Heart left ventricle (tissue), 13 donors: ENCODE measurements around the gene SLIT3.

Experiments used
- POLR2A ChIP-seq, 2 donors: fragments of 450-650 bp; IDR thresholded peaks; one replicate each; pipeline ENCODE4 v1.6.1; 2017; ENCODE audit warnings: antibody characterized with exemption in 2 of 2, mild to moderate bottlenecking in 2 of 2, moderate library complexity in 2 of 2
- TF ChIP-seq, protein P1 (sequence below), 12 donors: fragments of 200-600 bp; sonication (generic) in 4 of 12; IDR thresholded peaks; one replicate each; pipeline versions ENCODE4 v1.5.0 to v1.8.0; 2018 to 2022; ENCODE audit warnings: antibody characterized with exemption in 12 of 12, mild to moderate bottlenecking in 5 of 12
- donor health status: ischemic (EF 13 %, LVEDD 7.1; RV severe dilation, severe dysfunction).
- donor health status: DM: no; HTN: yes; CAD: no.
- donor health status: DM: no; HTN: no; CAD: no.
- donor health status: ischemic (EF 25% LVEDD 6.9; RV normal size, moderate dysfunction).
- donor health status: ischemic (EF 25% LVEDD 5.7; RV mildly dilated, moderate dysfunction).
- donor health status: ischemic (EF 35%, LVEDD 5.7; RV mildly dilated, moderate dysfunction).
- donor health status: nonischemic (EF 11% LVEDD 7.7; RV severe dilation, severe dysfunction).
- donor health status: DM: yes; HTN: yes; CAD: no.
- donor health status: PGD.
- donor health status: ischemic (EF 29% LVEDD 5.4; RV normal size, mild dysfunction).
- donor health status: nonischemic (EF 23%, LVEDD 6.1; RV moderate dilation, normal function).

GRCh38 chr5:169011009-169011408, 289.9 kb downstream of the SLIT3 start:
- TF ChIP-seq, protein P1, sequence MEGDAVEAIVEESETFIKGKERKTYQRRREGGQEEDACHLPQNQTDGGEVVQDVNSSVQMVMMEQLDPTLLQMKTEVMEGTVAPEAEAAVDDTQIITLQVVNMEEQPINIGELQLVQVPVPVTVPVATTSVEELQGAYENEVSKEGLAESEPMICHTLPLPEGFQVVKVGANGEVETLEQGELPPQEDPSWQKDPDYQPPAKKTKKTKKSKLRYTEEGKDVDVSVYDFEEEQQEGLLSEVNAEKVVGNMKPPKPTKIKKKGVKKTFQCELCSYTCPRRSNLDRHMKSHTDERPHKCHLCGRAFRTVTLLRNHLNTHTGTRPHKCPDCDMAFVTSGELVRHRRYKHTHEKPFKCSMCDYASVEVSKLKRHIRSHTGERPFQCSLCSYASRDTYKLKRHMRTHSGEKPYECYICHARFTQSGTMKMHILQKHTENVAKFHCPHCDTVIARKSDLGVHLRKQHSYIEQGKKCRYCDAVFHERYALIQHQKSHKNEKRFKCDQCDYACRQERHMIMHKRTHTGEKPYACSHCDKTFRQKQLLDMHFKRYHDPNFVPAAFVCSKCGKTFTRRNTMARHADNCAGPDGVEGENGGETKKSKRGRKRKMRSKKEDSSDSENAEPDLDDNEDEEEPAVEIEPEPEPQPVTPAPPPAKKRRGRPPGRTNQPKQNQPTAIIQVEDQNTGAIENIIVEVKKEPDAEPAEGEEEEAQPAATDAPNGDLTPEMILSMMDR (IDR thresholded peaks at IDR 0.05), result no peak
- no peak for TF ChIP-seq POLR2A (IDR thresholded peaks at IDR 0.05)
